Tibial nerve (tissue), 4 donors: ENCODE measurements around the gene PYROXD2.

ENCODE experiments used
- CTCF ChIP-seq, 5 experiments: fragments of 200-600 bp in 3 of 5; fragments of 450-650 bp in 2 of 5; sonication (generic) in 3 of 5; IDR thresholded peaks; one replicate each; pipeline ENCODE4 v1.5.1; 2016 to 2019; ENCODE audit warnings: antibody characterized with exemption in 5 of 5, mild to moderate bottlenecking in 3 of 5, moderate library complexity in 2 of 5
- EP300 ChIP-seq, 2 donors: sonication (generic); formaldehyde crosslinking; IDR thresholded peaks; one replicate each; pipeline ENCODE4 v1.6.1; 2017; ENCODE audit warnings: antibody characterized with exemption in 2 of 2, mild to moderate bottlenecking in 1 of 2
- POLR2A ChIP-seq, 2 donors: fragments of 450-650 bp; IDR thresholded peaks; one replicate each; pipeline ENCODE4 v1.6.1; 2017; ENCODE audit warnings: antibody characterized with exemption in 2 of 2, mild to moderate bottlenecking in 2 of 2, moderate library complexity in 2 of 2

- TF ChIP-seq CTCF (IDR thresholded peaks at IDR 0.05), result no peak
- TF ChIP-seq POLR2A (IDR thresholded peaks at IDR 0.05), result no peak
- TF ChIP-seq EP300 (IDR thresholded peaks at IDR 0.05), result no peak
These were observed 44.1 kb upstream of the PYROXD2 start for GRCh38 chr10:98458809-98459784.
